HG03565 (cell line): ENCODE measurements around the gene SPATA6L.

Experiments
- ATAC-seq: cut with Tn5 transposase; IDR thresholded peaks from one replicate; pipeline ENCODE4 v1.9.1; 2021; ENCODE audit warnings: mild to moderate bottlenecking, moderate library complexity; ENCODE audit not compliant: unreplicated experiment

The SPATA6L gene

GRCh38 chr9:4666042-4666699 lies at the start of gene SPATA6L:
SPATA6L (minus strand) TSS chr9:4666480; CDS start chr9:4666250, 230 bp downstream.
- ATAC-seq = no peak

- no peak for ATAC-seq
Measured at GRCh38 chr9:4714266-4715016, 48.2 kb upstream of the SPATA6L start.

GRCh38 chr9:4713849-4714248 lies 47.6 kb upstream of the SPATA6L start:
- no peak for ATAC-seq

GRCh38 chr9:4709380-4709779 lies 43.1 kb upstream of the SPATA6L start:
- ATAC-seq = no peak

- ATAC-seq = no peak
Measured at GRCh38 chr9:4706971-4707622, 40.8 kb upstream of the SPATA6L start.

- ATAC-seq = no peak
Measured at GRCh38 chr9:4706021-4706420, 39.7 kb upstream of the SPATA6L start.

GRCh38 chr9:4704129-4704528 lies 37.8 kb upstream of the SPATA6L start:
- no peak for ATAC-seq

- no peak for ATAC-seq
Measured at GRCh38 chr9:4701526-4701925, 35.2 kb upstream of the SPATA6L start.

- no peak for ATAC-seq
Measured at GRCh38 chr9:4700932-4701331, 34.7 kb upstream of the SPATA6L start.

GRCh38 chr9:4700091-4700490 lies 33.8 kb upstream of the SPATA6L start:
- no peak for ATAC-seq

GRCh38 chr9:4691795-4692194 lies 25.5 kb upstream of the SPATA6L start:
- no peak for ATAC-seq

- ATAC-seq = peak; percentile 36
Measured at GRCh38 chr9:4690144-4690543, 23.9 kb upstream of the SPATA6L start.

- peak; percentile 47 for ATAC-seq
Measured at GRCh38 chr9:4689687-4690104, 23.4 kb upstream of the SPATA6L start.

- ATAC-seq = no peak
Measured at GRCh38 chr9:4689021-4689420, 22.7 kb upstream of the SPATA6L start.

GRCh38 chr9:4686584-4686983 lies 20.3 kb upstream of the SPATA6L start:
- ATAC-seq = no peak

- peak; percentile 41 for ATAC-seq
Measured at GRCh38 chr9:4686112-4686511, 19.8 kb upstream of the SPATA6L start.

- ATAC-seq = no peak
Measured at GRCh38 chr9:4684820-4685219, 18.5 kb upstream of the SPATA6L start.

- ATAC-seq = no peak
Measured at GRCh38 chr9:4680750-4681149, 14.5 kb upstream of the SPATA6L start.

- peak; percentile 1 for ATAC-seq
Measured at GRCh38 chr9:4680173-4680525, 13.9 kb upstream of the SPATA6L start.

- ATAC-seq = peak; percentile 93
Measured at GRCh38 chr9:4679268-4680172, 13.2 kb upstream of the SPATA6L start, which contains the start of gene CDC37L1. CDC37L1 (plus strand) TSS chr9:4679569; CDS start chr9:4679768, 199 bp downstream.
